Measurements from ENCODE around the gene PHLDB3. TPM values are rescaled to one million over a fixed set of nuclear protein-coding genes. Genes with fewer than 3 reads are reported as not detected.

PHLDB3 gene
- total and polyA plus RNA-seq, 2 of the 4 experiments (the other 2 are of a cell fraction) = 2.9 to 10.6 TPM

- H3K14ac ChIP-seq (replicated peaks; ENCODE audit: low read depth, low read length) = peak overlapping the region; percentile 22; the same call in 1 of the 2 replicates
- peak overlapping the region; percentile 44 to 72; a peak in 2 of 4 replicates for H4K8ac ChIP-seq (ENCODE audit: low read depth in 2 of 2, low read length in 2 of 2)
- H3K27ac ChIP-seq (ENCODE audit: insufficient read depth, low read length) = no peak overlapping the region
- DNase-seq (no peak), ATAC-seq (ENCODE audit: low read depth) (no peak)
- H2BK20ac ChIP-seq (ENCODE audit: low read depth, low read length) = no peak overlapping the region
- dilution Hi-C loops (cut with HindIII; ENCODE audit: low sequenced_read_pairs, unreplicated experiment) = no loop called here
- 5% methylated on average over 26 of the region's 33 CpGs; no CpG with 5 or more reads in 1 of the 2 experiments for WGBS, 2 experiments (ENCODE audit: extremely low coverage in 2 of 2, insufficient read length in 1 of 2)
- H3K56ac ChIP-seq (ENCODE audit: extremely low read depth, insufficient read depth, low read length) = no peak overlapping the region
- no peak overlapping the region for H2BK5ac ChIP-seq (ENCODE audit: low read depth, low read length, poor library complexity, severe bottlenecking)
- peak overlapping the region; percentile 93 for H3K4me2 ChIP-seq (ENCODE audit: low read depth, low read length)
- H3K4ac ChIP-seq (ENCODE audit: low read depth, low read length) = peak overlapping the region; percentile 22
- H2AK5ac ChIP-seq (ENCODE audit: low read depth, low read length) = peak overlapping the region; percentile 69; the same call in 1 of the 2 replicates
- H3K4me1 ChIP-seq (ENCODE audit: control insufficient read depth, insufficient read depth, low read length) = peaks cover 7% of the 10 kb centered on the region
- no peaks in the 10 kb centered on the region for H3K36me3 ChIP-seq (ENCODE audit: control insufficient read depth, insufficient read depth, low read length)
- H3K4me3 ChIP-seq (ENCODE audit: insufficient read depth, low read depth, low read length) = peak overlapping the region; percentile 80
- H3K9me1 ChIP-seq (ENCODE audit: insufficient read depth, low read length) = peaks cover 8% of the 10 kb centered on the region; the same call in 1 of the 2 replicates
- peak overlapping the region; percentile 1; the same call in 1 of the 2 replicates for H4K5ac ChIP-seq (ENCODE audit: low read depth, low read length)
- H3K9me3 ChIP-seq (ENCODE audit: control insufficient read depth, insufficient read depth, low read length) = no peaks in the 10 kb centered on the region
- no peak overlapping the region for H2BK15ac ChIP-seq (ENCODE audit: low read depth, low read length)
- no TSS peak for BruUV-seq (replicated peaks)
- 0 out of 2 replicates have a peak, but pooled peaks cover 2% of the 10 kb centered on the region for H3K27me3 ChIP-seq (ENCODE audit: control insufficient read depth, insufficient read depth, low read length)
- H3K9ac ChIP-seq (ENCODE audit: low read depth, low read length) = peak overlapping the region; percentile 33; the same call in 1 of the 2 replicates
- peak overlapping the region; percentile 92 for H2AFZ ChIP-seq (replicated peaks; ENCODE audit: low read length, poor library complexity)
- in situ Hi-C loops (cut with MboI; ENCODE audit: low sequenced_read_pairs) = no loop called here
- intact Hi-C loops (cut with micrococcal nuclease) = no loop called here
- peak overlapping the region; percentile 78 for H2AK9ac ChIP-seq (replicated peaks; ENCODE audit: low read depth, low read length, poor library complexity)
- H2BK120ac ChIP-seq (ENCODE audit: low read depth, low read length) = peak overlapping the region; percentile 24; the same call in 1 of the 2 replicates
- H3K18ac ChIP-seq (ENCODE audit: low read depth, low read length) = no peak overlapping the region; the same call in 1 of the 2 replicates
- H3K23ac ChIP-seq (ENCODE audit: low read depth, low read length) = peak overlapping the region; percentile 22; the same call in 1 of the 2 replicates
- CTCF ChIA-PET = interaction anchor here (1.2 kb wide), 1 partner anchor 16 kb away, joined by 3 read pairs; no protein-coding TSS in a partner anchor
- POLR2A ChIA-PET (ENCODE audit: unreplicated experiment) = no interaction called here
- no peak overlapping the region for H4K91ac ChIP-seq (ENCODE audit: insufficient read depth, low read depth, low read length)
- no peaks in the 10 kb centered on the region for H3K79me1 ChIP-seq (ENCODE audit: low read depth in 1 of 2, low read length in 2 of 2)
- H4K20me1 ChIP-seq (ENCODE audit: insufficient read depth, low read length) = no peaks in the 10 kb centered on the region
- TF ChIP-seq ELK1 (IDR thresholded peaks at IDR 0.05; ENCODE audit: borderline replicate concordance, low read depth, low read length) (no peak), CHD1 (IDR thresholded peaks at IDR 0.05; ENCODE audit: low read depth, low read length) (no peak), MXI1 (IDR thresholded peaks at IDR 0.05; ENCODE audit: borderline replicate concordance, low read depth, low read length) (no peak), USF2 (IDR thresholded peaks at IDR 0.05; ENCODE audit: low read depth, low read length) (no peak), FOS (IDR thresholded peaks at IDR 0.05; ENCODE audit: low read depth, low read length) (no peak), CEBPB (IDR thresholded peaks at IDR 0.05; ENCODE audit: low read depth, low read length) (no peak), NFE2L2 (IDR thresholded peaks at IDR 0.05; ENCODE audit: low read depth, low read length) (no peak), RCOR1 (IDR thresholded peaks at IDR 0.05; ENCODE audit: insufficient replicate concordance, low read length) (no peak), RAD21 (IDR thresholded peaks at IDR 0.05; ENCODE audit: low read length) (no peak), BHLHE40 (IDR thresholded peaks at IDR 0.05; ENCODE audit: low read depth, low read length) (no peak), SMC3 (IDR thresholded peaks at IDR 0.05; ENCODE audit: low read depth, low read length) (no peak), MAZ (IDR thresholded peaks at IDR 0.05; ENCODE audit: borderline replicate concordance, low read depth, low read length) (no peak), RFX5 (IDR thresholded peaks at IDR 0.05; ENCODE audit: low read depth, low read length) (no peak), MAFK (IDR thresholded peaks at IDR 0.05; ENCODE audit: low read depth, low read length) (no peak), POLR2A (IDR thresholded peaks at IDR 0.05; ENCODE audit: low read depth, low read length) (no peak)
These were observed 41.7 kb downstream of the PHLDB3 start for GRCh38 chr19:43462785-43463380.
